AG09309 (cell line): Measurements from ENCODE around the gene MFSD2A.
"Not testable (repeated sequence)": the region's sequence is repeated elsewhere in the genome, so short reads cannot be mapped to it uniquely, and the experiment has no call there.

Source experiments
- DNase-seq: peaks from one replicate; pipeline ENCODE4 v3.0.0-alpha.2; 2010; ENCODE audit warnings: low read depth
- H3K4me3 ChIP-seq: 2 replicates; pipeline ENCODE4 v1.5.1; 2011; ENCODE audit warnings: mild to moderate bottlenecking, low read depth, low read length, moderate library complexity; ENCODE audit not compliant: control insufficient read depth
- TF ChIP-seq, protein P1 (sequence below): IDR thresholded peaks from 2 replicates; pipeline ENCODE4 v1.5.1; 2011; ENCODE audit warnings: mild to moderate bottlenecking, low read depth, low read length, inconsistent platforms; ENCODE audit not compliant: insufficient read depth, control insufficient read depth; ENCODE audit errors: missing control alignments

The MFSD2A gene

GRCh38 chr1:40001456-40001855, 46.5 kb downstream of the MFSD2A start:
- no peak for DNase-seq
- TF ChIP-seq, protein P1, sequence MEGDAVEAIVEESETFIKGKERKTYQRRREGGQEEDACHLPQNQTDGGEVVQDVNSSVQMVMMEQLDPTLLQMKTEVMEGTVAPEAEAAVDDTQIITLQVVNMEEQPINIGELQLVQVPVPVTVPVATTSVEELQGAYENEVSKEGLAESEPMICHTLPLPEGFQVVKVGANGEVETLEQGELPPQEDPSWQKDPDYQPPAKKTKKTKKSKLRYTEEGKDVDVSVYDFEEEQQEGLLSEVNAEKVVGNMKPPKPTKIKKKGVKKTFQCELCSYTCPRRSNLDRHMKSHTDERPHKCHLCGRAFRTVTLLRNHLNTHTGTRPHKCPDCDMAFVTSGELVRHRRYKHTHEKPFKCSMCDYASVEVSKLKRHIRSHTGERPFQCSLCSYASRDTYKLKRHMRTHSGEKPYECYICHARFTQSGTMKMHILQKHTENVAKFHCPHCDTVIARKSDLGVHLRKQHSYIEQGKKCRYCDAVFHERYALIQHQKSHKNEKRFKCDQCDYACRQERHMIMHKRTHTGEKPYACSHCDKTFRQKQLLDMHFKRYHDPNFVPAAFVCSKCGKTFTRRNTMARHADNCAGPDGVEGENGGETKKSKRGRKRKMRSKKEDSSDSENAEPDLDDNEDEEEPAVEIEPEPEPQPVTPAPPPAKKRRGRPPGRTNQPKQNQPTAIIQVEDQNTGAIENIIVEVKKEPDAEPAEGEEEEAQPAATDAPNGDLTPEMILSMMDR, result no peak
- H3K4me3 ChIP-seq, result no peak overlapping the region

DNA sequence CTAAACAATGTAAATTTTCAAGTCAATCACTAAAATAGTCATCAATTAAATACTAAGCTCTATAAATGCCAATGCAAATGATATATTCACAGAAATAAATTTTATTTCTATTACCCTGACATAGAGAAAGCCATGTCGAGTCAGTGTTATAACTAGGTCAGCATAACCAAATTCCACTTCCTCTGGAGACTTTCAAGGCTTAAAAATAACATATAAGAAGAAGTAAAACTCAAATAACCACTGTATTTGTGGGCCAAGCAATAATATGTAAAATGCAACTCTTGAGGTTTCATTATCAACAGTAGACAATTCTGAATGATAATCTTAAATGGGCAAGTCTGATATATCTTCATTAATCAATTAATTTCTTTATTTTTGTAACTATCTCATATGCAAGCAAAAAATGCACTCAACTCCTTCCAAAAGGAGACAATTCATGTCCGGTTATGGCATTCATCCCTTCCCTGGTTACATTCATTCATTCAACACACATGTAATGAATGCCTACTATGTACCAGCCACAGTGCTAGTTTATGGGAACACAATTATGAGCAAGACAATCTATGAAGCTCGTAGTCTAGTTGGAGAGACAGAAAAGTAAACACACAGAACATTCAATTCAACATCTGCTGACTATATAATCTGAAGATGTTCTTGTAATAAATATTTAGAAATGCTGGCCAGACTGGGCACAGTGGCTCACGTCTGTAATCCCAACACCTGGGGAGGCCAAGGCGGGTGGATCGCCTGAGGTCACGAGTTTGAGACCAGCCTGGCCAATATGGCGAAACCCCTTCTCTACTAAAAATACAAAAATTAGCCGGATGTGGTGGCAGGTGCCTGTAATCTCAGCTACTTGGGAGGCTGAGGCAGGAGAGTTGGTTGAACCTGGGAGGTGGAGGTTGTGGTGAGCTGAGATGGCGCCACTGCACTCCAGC, 48.5 kb downstream of the MFSD2A start:
- TF ChIP-seq, protein P1, result no peak
- no peak for DNase-seq

GRCh38 chr1:40004857-40005256, 49.9 kb downstream of the MFSD2A start:
- TF ChIP-seq, protein P1, result no peak
- no peak for DNase-seq
- no peak overlapping the region for H3K4me3 ChIP-seq

More for the DNA sequence above, 48.5 kb downstream of the MFSD2A start:
- H3K4me3 ChIP-seq, result no peak overlapping the region

DNA sequence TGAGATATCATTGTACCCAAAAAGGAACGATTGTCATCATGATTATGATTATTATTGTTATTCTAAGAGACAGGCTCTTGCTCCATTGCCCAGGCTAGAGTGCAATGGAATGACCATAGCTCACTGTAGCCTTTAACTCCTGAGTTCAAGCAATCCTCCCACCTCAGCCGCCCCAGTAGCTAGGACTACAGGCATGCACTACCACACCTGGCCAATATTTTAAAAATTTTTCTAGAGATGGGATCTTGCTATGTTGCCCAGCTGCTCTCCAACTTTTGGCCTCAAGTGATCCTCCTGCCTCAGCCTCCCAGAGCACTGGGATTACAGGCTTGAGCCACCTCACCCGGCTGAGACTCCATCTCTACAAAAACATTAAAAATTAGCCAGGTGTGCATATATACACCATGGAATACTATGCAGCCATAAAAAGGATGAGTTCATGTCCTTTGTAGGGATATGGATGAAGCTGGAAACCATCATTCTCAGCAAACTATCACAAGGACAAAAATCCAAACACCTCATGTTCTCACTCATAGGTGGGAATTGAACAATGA, 52.6 kb downstream of the MFSD2A start:
- not testable (repeated sequence) for DNase-seq, H3K4me3 ChIP-seq

DNA sequence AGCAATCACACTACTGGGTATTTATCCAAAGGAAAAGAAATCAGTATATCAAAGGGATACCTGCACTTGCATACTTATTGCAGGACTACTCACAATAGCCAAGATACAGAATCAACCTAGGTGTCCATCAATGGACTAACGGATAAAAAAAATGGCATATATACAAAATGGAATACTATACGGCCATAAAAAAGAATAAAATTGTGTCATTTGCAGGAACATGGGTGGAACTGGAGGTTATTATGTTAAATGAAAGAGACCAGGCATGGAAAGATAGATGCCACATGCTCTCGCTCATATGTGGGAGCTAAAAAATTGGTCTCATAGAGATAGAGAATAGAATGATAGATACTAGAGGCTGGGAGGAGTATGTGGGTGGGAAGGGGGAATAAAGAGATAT, 56.3 kb downstream of the MFSD2A start:
- H3K4me3 ChIP-seq, result no peak overlapping the region
- DNase-seq, result no peak
- TF ChIP-seq, protein P1, result no peak

DNA sequence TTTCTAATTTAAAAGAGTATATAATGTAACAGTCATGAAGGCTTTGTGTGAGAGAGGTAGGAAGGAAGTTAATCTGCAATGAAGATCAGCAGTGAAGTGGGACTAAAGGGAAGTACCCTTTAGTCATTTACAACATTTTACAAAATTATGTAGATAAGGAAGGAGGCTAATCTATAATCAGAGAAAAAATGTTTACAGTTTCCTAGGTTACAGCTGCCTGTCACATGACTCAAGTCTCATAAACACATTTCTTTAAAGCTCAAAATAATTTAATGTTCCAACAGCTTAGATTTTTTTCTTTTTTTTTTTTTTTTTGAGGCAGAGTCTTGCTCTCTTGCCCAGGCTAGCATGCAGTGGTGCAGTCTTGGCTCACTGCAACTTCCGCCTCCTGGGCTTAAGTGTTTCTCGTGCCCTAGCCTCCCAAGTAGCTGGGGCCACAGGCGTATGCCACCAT, 59.3 kb downstream of the MFSD2A start:
- DNase-seq, result no peak
- H3K4me3 ChIP-seq, result no peak overlapping the region
- TF ChIP-seq, protein P1, result no peak
